ENCODE measurements around the gene R3HDM1.

DNA sequence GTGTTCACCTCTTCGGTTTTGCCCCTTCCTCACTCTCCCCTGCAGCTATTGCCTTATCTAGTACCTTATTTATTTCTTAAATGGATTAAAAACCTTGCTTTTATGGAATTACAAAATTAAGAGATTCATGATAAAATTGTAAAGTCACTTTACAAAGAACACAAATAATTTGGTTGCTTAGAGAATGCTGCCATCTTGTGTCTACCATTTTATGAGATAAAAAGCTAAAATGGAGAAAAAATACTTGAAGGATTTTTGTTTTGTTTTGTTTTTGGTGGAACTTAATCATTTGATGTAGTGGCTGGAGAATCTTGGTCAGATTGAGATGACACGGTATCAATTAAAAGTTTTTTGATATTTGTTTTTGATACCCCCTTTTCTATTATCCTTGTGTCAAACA, 69.6 kb downstream of the R3HDM1 start:
- peak; percentile 35 for TF ChIP-seq CTCF (IDR thresholded peaks at IDR 0.05; ENCODE audit: poor library complexity)
- no peak for TF ChIP-seq EZH2 (IDR thresholded peaks at IDR 0.05; ENCODE audit: borderline replicate concordance)
- no peak for TF ChIP-seq EZH2phosphoT487 (IDR thresholded peaks at IDR 0.05; ENCODE audit: low read depth, severe bottlenecking, unreplicated experiment)
